CD4-positive, alpha-beta T cell treated with Interleukin-1 beta for 1 hour (primary cell): ENCODE measurements around the gene LDHD.
A peak's percentile ranks its signal among the peaks of the same experiment; 100 is the strongest.
"Not testable (repeated sequence)": the region's sequence is repeated elsewhere in the genome, so short reads cannot be mapped to it uniquely, and the experiment has no call there.

ENCODE experiments used
- DNase-seq, 2 donors: peaks; one replicate each; pipeline ENCODE4 v3.0.0-alpha.2; 2020 to 2022

LDHD gene

GRCh38 chr16:75099075-75099667 is 17.4 kb downstream of the LDHD start:
- no peak for DNase-seq

GRCh38 chr16:75097941-75098901 is 18.4 kb downstream of the LDHD start:
- peak; percentile 69 to 74 for DNase-seq

DNA sequence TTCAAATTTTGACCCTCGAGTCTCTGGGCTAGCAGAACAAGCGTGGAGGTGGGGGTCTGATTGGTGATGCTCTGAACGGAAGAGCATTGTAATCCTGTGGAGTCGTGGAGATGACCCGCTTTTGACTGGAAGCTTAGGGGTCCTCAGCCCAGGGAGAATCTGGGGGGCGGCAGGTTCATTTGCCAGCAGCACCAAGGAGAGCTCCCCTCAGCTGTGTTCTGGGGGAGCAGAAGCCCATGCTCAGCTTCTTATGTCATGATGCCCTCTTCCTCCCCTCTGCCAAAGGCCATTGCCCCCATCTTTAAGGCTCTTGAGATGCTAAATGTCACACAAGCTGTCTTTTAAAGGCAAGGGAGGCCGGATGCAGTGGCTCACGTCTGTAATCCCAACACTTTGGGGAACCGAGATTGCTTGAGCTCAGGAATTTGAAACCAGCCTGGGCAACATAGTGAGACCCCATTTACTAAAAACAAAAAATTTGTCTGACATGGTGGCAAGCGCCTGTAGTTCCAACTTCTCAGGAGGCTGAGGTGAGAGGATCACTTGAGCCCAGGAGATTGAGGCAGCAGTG is 19.3 kb downstream of the LDHD start:
- DNase-seq, result no peak

DNA sequence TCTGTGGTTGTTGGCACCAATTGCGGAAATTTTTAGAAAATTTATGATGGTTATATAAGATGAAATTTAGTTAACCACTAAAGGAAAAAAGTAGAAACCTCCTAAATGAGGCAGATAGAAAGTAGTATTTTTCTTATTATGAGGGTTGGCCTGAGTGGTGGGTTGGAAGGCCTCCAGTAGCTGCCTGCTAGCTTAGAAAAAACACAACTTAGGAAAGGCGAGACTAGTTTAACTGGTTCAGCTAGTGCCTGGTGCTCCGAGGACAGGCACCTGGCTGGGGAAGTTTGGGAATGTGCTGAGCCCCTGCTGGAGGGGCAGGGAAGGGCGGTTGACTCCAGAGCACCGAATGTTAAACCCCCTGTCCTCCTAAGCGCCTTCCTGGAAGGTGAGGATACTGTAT is 19.9 kb downstream of the LDHD start:
- no peak for DNase-seq

DNA sequence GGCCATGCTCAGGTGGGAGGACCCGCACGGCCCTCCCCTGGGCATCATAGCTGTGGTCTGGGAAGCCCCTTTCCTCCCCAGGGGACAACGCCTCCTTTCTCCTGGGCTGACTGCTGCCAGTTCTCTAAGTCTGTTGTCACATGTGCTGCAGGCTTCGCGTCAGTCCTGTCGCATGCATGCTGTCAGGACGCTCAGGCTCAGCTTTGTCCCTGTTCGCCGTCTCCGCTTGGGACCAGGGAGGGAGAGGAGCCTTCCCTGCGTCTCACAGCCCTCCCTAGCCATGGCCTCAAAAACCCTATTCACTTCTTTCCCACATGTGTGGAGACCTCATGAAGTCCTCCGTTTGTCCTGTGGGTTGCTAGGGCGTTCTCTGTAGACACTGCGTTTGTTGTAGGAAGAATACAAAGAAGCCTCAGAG is 21.4 kb downstream of the LDHD start:
- DNase-seq, result no peak

GRCh38 chr16:75093598-75094540 is 22.7 kb downstream of the LDHD start:
- no peak for DNase-seq

GRCh38 chr16:75092777-75093176 is 23.8 kb downstream of the LDHD start:
- DNase-seq, result no peak

DNA sequence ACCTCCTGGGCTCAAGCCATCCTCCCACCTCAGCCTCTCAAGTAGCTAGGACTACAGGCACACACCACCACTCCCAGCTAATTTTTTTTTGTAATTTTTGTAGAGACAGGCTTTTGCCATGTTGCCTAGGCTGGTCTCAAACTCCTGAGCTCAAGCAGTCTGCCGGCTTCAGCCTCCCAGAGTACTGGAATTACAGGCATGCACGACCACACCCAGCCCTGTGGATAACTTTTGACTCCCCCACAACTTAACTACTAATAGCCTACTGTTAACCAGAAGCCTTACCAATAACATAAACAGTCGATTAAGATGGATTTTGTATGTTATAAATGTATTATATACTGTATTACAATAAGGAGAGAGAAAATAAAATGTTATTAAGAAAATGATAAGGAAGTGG is 25.0 kb downstream of the LDHD start:
- not testable (repeated sequence) for DNase-seq

DNA sequence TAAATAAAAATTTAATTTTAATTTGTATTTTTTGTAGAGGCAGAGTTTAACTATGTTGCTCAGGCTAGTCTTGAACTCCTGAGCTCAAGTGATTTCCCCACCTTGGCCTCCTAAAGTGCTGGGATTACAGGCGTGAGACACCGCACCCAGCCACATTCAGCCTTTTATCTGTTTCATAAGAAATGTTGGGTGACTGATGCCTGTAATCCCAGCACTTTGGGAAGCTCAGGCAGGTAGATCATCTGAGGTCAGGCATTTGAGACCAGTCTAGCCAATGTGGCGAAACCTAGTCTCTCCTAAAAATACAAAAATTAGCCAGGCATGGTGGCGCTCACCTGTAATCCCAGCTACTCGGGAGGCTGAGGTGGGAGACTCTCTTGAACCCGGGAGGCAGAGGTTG is 25.7 kb downstream of the LDHD start:
- not testable (repeated sequence) for DNase-seq

- DNase-seq, result no peak
Observed at GRCh38 chr16:75089486-75090202, 26.9 kb downstream of the LDHD start.

- DNase-seq, result no peak
Observed at GRCh38 chr16:75088934-75089333, 27.6 kb downstream of the LDHD start.

DNA sequence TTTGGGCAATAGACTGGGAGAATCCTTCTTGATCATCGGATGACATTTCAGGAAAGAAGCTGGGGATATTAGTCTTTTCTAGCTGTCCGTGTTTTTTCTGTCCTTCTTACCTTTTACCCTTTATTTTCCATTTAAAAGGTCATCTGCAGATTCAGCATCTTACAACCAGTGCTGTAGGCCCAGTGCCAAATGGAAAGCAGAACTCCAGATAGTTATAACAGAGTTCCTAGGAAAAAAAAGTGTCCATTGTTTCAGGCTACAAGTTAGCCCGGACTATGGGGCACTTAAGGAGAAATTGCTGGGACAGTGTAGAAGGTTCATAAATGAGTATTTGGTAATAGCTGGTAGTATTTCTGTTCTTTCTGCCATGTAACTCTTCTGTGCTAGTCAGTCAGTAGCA is 28.4 kb downstream of the LDHD start:
- no peak for DNase-seq

DNA sequence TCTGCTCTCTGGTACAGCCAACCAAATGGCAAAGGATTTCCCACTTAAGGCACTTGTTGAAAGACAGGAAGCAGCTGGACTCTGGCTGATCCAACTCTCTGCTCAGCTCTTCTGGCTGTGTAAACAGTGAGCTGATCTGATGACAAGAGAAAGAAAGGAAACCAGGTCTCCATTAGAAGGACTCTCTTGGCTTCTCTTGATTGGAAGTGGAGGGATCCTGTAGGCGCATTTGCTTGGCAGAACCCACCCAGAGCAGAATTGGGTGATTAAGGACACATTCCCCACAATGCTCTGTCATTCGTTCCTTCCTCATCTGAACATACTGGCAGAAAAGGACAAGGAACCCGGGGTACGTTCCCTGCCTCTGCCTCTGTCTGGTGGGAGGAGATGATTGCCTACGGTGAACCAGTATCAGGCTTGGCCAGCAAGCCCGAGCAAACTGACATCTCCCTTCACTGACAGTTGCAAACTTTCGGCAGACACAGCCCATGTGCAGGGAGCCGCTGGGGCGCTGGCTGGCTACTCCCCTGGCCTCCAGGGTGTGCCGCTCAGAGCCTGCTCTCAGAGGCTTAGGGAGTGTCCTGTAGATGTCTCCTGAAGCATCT is 29.1 kb downstream of the LDHD start:
- DNase-seq, result no peak

DNA sequence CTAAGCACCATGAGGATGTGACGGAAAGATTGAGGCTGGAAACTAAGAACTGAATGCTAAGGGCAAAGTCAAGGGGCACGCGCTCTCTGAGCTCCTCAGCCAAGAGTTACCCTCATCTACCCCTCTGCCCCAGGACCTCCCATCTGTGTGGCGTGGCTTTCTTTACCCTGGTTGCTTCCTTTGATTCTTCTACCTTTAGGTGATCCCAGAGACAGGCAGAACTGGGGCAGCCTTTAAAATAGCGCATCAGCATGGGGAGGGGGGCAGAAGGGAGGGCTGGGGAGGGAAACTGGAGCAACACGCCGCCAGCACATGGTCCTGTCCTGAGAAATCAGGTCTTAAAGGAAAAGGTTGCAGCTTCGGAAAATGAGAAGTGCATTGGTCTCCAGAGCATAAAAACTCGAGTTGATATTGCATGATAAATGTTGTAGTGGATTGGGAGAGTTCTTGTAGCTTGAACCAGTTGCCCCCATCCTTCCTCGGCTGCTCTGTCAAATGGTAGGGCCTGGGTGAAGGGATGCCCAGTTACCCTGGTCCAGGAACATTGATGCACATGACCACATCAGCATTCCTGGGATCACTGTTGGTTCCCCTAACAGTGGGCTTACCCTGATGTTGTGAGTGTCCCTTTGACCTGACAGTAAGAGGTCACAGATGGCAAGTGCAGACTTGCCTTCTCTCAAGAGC is 29.7 kb downstream of the LDHD start:
- no peak for DNase-seq

DNA sequence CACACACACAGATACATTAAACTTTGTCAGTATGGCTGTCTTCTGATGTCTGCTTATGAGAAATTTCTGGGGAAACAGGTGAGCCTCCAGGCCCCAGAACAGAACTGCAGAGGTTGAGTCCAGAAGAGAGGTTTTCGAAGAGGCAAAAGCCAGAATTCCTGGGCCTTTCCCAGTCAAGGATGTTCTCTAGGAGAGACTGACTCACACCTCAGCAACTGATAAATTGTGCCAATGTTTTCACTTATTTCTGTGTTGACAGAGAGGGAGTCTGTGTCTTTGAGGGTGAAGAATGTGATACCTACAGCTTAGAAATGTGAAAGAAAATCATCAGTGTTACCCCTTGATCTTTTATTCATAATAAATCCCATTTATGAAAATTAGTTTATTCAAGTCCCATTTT is 30.3 kb downstream of the LDHD start:
- DNase-seq, result no peak

DNA sequence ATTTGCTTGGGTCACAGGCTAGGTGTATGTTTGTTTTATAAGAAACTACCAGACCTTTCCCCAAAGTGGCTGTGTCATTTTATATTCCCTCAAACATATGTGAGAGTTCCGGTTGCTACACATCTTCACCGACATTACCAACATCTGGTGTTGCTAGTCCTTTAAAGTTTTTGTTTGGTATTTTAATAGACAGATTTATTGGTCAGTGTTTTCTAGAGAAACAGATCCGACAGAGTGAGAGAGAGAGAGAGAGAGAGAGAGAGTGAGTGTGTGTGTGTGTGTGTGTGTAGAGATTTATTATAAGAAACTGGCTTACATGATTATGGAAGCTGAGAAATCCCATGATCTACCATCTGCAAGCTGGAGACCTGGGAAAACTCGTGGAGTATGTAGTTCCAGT is 31.0 kb downstream of the LDHD start:
- no peak for DNase-seq

- no peak for DNase-seq
Observed at GRCh38 chr16:75083813-75084212, 32.8 kb downstream of the LDHD start.

DNA sequence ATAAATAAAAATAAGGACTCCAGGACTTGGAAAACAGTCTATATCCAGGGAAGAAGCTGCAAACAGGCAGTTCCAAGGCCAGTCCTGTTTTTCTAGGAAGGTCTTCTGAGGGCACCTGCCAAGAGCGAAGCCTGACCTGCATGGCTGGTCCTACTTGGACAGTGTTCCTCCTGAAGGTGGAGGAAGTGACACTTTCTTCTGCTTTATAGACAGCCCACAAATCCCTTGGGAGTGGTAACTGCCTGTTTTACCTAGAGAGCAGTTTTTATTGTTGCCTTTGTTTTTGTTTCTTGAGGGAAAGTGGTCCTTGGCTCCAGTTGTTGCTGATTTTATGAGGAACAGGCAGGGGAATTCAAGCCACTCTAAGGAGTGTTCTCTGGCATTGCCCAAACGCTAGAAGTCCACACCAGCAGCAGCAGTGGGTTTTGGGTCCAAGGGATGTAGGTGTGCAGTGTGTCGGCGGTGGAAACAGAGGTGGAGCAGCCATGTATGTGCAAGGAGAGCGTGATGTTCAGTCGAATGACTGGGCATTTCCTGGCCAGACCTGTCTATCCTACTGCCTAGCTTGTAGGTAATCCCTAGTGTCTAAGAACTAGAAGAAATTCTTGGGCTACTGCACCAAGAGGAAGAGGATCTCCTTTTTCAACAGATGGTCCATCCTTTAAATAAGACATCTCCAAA is 35.3 kb downstream of the LDHD start:
- DNase-seq, result no peak

GRCh38 chr16:75080205-75081029 is 36.2 kb downstream of the LDHD start:
- DNase-seq, result no peak
